Right lobe of liver (tissue), 4 donors: ENCODE measurements around the gene CPT1A.

Source experiments
- CTCF ChIP-seq, 4 donors: fragments of 200-600 bp in 3 of 4; fragments of 450-650 bp in 1 of 4; IDR thresholded peaks; one replicate each; pipeline versions ENCODE4 v1.5.1 to v1.8.0; 2016 to 2022; ENCODE audit warnings: antibody characterized with exemption in 4 of 4, mild to moderate bottlenecking in 2 of 4
- POLR2A ChIP-seq: fragments of 450-650 bp; IDR thresholded peaks from one replicate; pipeline ENCODE4 v1.6.1; 2017; ENCODE audit warnings: antibody characterized with exemption, mild to moderate bottlenecking
- donor health status: DM: no; HTN: no; CAD: no.
- donor health status: DM: no; HTN: no; CAD: no.
- donor health status: DM: no; HTN: yes; CAD: no.

DNA sequence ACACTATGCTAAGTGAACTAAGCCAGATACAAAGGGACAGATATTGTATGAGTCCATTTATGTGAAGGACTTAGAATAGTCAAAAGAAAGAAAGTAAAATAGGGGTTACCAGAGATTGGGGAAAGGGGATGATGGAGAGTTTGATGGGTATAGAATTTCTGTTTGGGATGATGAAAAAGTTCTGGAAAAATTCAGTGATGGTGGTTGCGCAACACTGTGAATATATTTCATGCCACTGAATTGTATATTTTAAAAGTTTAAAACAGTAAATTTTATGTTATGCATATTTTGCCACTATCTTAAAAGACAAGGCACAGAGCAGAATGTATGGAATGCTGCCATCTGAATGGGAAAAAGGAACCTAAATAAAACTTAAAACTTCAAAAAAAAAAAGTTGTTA lies 119.6 kb downstream of the CPT1A start:
- TF ChIP-seq CTCF (IDR thresholded peaks at IDR 0.05) (no peak), POLR2A (no peak)
